GM18505 (cell line): ENCODE measurements around the gene UBE3D.
"Not testable (repeated sequence)": the region's sequence is repeated elsewhere in the genome, so short reads cannot be mapped to it uniquely, and the experiment has no call there.

Source experiments
- ATAC-seq: cut with Tn5 transposase; IDR thresholded peaks from one replicate; pipeline ENCODE4 v1.9.1; 2021; ENCODE audit not compliant: unreplicated experiment
- POLR2A ChIP-seq: IDR thresholded peaks from 4 replicates; pipeline ENCODE4 v1.6.1; 2011; ENCODE audit warnings: borderline replicate concordance; ENCODE audit not compliant: insufficient read depth, insufficient read length; ENCODE audit errors: extremely low read depth

The UBE3D gene

DNA sequence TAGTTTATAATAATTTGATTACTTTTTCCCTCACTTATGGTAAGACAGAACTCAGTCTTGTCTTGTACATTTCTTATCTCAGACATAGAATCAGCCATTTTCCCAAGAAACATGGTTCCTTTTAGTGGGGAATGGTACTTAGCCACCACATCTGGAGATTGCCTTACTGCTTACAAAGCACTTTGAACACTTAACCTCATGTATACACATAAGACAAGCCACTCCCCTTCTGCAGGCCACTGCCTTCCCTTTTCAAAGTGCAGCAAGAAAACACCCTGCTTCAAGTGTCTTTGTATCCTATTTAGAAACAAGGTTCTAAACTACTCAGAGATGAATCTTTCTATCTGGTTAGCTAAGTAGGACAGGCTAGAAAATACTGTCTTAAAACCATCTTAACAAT lies 159.2 kb downstream of the UBE3D start:
- TF ChIP-seq POLR2A, result no peak
- no peak for ATAC-seq

DNA sequence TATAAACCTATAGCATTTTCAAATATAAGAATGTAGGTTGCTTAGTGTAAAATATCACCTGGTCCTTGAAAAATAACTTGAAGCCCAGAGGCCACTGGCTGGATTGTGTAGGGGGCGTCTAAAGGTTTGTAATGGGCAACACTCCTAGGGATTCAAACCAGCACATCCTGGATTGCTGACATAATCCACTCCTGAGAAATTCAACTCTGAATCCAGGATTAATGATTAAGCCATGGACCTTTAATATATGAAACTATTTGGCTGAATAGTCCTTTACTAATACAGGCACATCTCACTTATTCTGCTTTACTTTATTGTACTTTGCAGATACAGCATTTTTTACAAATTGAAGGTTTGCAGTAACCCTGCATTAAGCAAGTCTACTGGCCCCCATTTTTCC lies 160.8 kb downstream of the UBE3D start:
- no peak for TF ChIP-seq POLR2A
- ATAC-seq, result no peak

DNA sequence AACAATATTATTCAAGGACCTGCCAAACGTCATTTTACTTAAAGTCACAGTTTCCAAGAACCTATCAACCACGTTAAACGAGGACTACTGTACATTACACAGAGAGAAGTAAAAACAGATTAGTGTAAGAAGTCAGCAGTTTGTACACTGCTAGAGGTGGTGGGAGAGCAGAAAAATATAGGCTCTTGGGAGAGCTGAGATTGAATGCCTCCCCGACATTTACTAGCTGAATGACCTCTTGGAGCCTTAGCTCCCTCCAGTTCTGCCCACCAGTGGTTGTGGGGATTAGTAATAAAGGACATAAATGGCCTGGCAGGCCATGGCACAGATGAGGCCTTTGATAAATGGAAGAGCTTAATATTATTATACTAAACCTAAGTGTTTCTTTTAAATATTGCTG lies 161.4 kb downstream of the UBE3D start:
- ATAC-seq, result no peak
- no peak for TF ChIP-seq POLR2A

DNA sequence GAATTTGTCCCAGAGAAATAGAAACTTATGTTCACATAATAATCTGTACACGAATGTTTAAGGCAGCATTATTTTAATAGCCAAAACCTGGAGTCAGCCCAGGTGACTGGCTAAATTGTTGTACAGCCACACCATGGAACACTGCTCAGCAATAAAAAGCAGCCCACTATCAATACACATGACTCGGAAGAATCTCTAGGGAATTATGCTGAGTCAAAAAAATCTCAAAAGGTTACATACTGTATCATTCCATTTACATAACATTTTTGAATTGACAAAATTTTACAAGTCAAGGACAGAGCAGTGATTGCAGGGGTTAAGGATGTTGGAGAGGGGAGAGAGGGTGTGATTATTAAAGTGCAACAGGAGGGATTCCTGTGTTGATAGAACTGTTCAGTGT lies 163.4 kb downstream of the UBE3D start:
- TF ChIP-seq POLR2A, result no peak
- no peak for ATAC-seq

DNA sequence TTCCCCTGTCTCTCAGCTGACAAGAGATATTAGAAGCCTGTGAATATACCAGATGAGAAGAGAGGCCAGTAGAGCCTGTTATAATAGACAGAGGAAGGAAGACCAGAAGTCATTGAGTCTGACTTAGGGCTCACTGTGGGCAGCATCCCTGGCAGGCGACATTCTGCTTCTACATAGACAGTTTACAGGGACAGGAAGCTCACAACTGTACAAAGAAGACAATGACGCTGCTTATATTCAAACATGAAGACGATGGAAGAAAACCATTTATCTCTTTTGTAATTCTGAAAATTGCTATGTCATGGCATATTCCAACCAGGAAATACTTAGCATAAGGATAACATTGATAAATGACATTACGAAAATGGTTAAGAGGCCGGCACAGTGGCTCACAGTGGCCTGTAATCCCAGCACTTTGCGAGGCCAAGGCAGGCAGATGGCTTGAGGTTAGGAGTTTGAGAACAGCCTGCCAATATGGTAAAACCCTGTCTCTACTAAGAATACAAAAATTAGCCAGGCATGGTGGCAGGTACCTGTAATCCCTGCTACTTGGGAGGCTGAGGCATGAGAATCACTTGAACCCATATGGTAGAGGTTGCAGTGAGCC lies 170.9 kb downstream of the UBE3D start:
- TF ChIP-seq POLR2A, result no peak
- no peak for ATAC-seq

DNA sequence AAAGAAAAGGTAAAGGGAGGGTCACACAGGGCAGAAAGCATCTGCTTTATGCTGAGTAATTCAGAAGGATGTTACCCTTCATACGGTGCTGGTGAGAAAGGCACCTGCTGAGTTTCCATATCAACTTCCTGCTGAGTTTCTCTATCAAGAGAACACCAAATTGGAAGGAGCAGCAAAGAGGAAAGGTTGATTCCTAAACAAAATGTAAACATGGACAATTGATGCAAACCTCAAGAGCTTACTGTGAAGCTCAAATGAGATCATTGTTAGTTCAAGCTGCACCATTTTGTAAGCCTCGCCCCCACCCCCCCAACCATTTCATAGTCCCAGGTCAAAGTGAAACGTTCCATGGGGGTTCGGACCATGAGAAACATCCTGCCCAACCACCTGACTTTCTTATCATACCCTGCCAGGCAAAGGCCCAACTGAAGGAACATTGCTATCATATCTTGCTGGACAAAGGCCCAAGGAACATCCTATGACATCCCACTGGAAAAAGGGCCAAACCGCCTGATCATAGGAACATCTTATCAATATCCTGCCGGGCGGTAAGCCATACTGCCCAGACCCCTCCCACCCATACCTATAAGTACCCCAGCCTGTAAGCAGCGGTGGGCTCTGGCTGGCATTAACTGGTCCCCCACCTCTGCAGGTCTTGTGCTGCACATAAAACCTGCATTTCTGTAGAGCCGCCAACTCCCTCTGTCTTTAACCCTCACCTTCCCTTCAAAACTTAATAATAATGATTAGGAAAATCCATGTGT lies 171.6 kb downstream of the UBE3D start:
- no peak for TF ChIP-seq POLR2A
- ATAC-seq, result no peak

DNA sequence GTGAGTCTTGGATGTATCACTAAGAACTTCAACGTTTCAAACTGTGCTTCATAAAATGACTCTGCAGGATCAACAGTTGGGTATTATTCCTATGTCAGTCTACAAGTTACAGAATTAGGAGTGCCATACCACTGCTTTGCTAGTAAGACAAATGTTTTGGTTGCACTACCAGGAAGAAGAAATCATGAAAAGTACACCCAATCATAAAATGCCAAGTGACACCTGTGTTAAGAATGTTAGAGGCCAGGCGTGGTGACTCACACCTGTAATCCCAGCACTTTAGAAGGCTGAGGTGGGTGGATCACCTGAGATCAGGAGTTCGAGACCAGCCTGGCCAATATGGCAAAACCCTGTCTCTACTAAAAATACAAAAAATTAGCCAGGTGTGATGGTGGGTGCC lies 174.1 kb downstream of the UBE3D start:
- ATAC-seq, result not testable (repeated sequence)

DNA sequence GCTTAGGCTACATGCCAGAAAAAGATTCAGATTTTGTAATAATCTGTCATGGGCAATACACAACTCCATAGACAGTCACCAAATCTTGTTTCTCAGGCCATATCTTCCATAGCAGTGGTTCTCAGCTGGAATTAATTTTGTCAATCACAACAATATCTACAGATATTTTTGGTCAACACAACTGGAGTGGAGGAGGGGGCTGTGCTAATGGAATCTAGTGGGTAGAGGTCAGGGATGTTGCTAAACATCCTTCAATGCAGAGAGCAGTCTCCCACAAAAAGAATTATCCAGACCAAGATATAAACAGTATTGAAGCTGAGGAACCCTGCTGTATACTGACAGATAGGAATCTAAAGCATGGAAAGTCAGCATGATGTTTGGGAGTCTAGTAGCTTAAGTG lies 174.6 kb downstream of the UBE3D start:
- ATAC-seq, result no peak
- no peak for TF ChIP-seq POLR2A

DNA sequence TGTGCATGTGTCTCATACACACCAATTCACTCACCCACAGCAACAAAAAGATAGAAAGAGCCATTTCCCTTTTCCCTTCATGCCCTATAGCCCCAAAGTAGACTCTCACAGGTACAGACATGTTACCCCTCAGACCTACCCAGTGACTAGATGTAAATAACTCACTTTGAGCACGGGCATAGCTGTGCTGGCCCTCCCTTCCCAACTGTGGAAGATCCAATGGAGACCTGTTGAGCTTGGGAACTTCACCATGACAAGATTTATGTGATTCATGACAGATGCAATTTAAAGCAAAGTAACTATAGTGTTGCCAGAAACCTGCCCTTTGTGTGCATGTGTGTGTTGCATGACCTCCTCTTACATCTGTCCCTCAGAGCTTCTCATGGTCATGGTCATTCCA lies 175.4 kb downstream of the UBE3D start:
- no peak for TF ChIP-seq POLR2A
- no peak for ATAC-seq

DNA sequence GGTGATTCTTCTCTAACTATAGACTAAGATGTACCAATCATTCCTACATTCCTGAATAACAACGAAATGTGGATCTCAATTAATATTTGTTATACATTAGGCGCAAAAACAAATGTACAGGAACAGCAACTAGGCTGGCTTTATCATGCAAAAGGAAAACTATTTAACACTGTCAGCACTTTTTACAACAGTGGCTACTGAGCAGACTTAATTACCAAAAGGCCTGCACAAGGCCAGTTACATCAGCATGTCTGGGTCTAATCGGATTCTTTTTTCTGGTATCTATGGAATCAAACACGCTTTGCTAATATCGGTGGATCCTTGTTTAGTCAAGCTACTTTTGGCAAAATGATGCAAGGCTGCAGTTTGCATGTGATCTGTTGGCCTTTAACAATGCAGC lies 176.5 kb downstream of the UBE3D start:
- no peak for TF ChIP-seq POLR2A

DNA sequence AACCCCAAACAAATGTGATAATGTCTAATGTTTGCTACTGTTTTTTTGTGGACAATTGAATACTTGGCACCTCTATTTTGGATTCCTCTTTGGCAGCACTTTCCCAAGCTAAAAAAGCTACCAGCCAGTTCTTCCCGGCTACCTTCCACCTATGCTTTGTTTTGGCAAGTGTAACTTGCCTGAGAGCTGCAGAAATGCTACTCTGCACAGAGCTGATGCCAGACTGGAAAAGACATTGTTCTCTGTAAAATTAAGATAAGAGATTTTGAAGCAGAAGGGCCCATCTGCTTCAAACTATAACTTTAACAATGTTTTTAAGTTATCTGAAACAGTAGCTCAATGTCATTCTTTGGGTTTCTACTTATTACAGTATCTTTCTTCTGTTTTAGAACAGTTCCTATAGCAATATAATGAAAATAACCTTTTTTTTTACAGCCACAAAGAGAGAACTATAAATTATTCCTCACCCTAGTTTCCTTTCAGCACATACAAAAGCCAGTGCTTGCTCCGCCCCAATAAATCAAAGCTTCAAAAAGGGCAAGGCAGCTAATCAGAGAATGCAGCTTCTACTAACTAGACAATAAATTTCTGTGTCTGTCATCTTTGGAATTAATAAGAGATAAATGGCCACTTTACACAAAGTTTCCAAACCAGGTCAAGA lies 183.1 kb downstream of the UBE3D start:
- no peak for TF ChIP-seq POLR2A
- no peak for ATAC-seq

More for the DNA sequence above, 176.5 kb downstream of the UBE3D start:
- ATAC-seq, result no peak

DNA sequence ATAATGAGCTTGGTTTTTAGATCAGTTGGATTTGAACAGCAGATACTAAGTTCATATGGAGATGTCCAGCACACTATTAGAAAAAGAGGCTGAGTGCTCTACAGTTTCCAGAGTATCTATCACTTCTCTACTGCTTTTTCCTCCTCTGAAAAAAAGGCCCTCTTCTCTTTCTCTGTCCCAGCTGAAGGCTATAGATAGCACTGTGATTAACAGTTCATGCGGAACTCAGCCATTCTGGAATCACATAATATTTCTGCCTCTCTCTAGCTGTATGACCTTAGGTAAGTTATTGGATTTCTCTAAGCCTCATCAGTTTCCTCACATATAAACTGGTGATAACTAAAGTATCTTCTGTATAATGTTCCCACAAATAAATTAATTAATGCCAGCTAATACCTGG lies 184.1 kb downstream of the UBE3D start:
- ATAC-seq, result no peak
- TF ChIP-seq POLR2A, result no peak

DNA sequence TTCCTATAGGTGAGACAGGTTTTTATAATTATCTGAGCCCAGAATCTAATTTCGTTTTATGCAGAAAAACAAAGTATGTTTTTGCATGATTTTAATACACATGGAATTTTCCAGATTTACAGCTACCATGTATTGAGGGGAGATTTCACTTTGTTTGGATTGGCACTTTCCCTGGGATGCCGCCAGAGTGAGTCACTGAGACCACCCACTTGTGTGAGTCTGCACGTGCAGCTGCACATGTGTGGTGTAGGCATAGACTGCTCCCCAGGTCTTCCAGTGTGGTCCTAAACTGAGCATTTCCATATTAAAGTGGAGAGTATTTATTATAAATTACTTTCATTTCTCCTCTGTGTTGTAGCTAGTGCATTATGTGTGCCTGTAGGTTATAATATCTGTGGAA lies 186.8 kb downstream of the UBE3D start:
- no peak for TF ChIP-seq POLR2A
- no peak for ATAC-seq
